Thyroid gland (tissue), 4 donors: ENCODE data around the gene PJA1.

ENCODE experiments used
- CTCF ChIP-seq, 6 experiments: fragments of 200-600 bp in 3 of 6; fragments of 450-650 bp in 3 of 6; sonication (generic) in 3 of 6; IDR thresholded peaks; one replicate each; pipeline ENCODE4 v1.5.1; 2016 to 2019; ENCODE audit warnings: antibody characterized with exemption in 6 of 6, mild to moderate bottlenecking in 2 of 6, inconsistent platforms in 1 of 6, moderate library complexity in 1 of 6
- POLR2A ChIP-seq, 2 donors: fragments of 450-650 bp; IDR thresholded peaks; one replicate each; pipeline ENCODE4 v1.6.1; 2017; ENCODE audit warnings: antibody characterized with exemption in 2 of 2, mild to moderate bottlenecking in 2 of 2, moderate library complexity in 1 of 2

- TF ChIP-seq CTCF (IDR thresholded peaks at IDR 0.05) (no peak), POLR2A (IDR thresholded peaks at IDR 0.05) (no peak)
Measured at GRCh38 chrX:69150281-69150960, 14.8 kb downstream of the PJA1 start.
